H4 (cell line): Measurements from ENCODE around the gene ITPA. TPM values are rescaled to one million over a fixed set of nuclear protein-coding genes. Genes with fewer than 3 reads are reported as not detected.

Experiments
- DNase-seq: peaks from one replicate; pipeline ENCODE4 v3.0.0-alpha.2; 2015; ENCODE audit warnings: low spot score
- total RNA-seq: library from RNA; depleted of rRNA; stranded (reverse); fragments of >200 nt; shearing (Covaris generic); gene quantifications from 2 replicates; pipeline ENCODE4 v1.2.3, GENCODE V29; 2014

ITPA gene
- total RNA-seq, 1 experiment from 2014 or later, result 55.6 TPM

GRCh38 chr20:3227936-3228749, 18.8 kb downstream of the ITPA start:
- no peak for DNase-seq

DNA sequence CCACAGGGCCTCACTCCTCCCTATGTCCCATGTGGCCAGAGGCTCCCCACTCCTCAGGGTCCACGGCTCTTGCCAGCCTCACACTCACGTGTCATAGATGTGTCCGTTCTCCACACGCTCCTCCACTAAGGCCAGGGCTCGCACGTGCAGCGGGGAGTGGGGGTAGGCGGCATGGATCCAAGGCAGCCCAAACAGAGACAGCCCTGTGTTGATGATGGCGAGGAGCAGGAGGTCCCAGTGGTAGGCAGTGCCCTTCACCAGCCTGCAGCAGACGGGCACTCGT, 19.4 kb downstream of the ITPA start:
- DNase-seq, result no peak

- no peak for DNase-seq
These were observed 19.9 kb downstream of the ITPA start for GRCh38 chr20:3229158-3229557.

DNA sequence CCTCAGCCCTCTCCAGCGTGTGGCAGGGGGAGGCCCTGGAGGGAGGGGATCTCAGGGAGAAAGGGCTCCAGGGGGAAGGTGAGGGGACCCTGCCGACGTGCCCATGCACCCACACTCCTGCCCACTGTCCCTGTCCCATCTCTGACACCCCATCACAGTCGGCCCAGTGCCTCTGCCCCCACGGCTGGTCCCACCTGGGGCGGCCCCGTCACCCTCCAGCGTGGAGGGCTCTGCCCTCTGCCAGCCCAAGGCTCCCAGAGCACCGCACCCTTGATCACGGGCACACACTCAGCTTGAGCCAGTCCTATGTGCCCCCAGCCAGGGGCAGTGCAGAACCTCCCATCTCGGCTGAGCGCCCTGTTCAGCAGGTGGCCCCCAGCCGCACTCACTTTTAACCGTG, 20.5 kb downstream of the ITPA start:
- DNase-seq, result no peak

DNA sequence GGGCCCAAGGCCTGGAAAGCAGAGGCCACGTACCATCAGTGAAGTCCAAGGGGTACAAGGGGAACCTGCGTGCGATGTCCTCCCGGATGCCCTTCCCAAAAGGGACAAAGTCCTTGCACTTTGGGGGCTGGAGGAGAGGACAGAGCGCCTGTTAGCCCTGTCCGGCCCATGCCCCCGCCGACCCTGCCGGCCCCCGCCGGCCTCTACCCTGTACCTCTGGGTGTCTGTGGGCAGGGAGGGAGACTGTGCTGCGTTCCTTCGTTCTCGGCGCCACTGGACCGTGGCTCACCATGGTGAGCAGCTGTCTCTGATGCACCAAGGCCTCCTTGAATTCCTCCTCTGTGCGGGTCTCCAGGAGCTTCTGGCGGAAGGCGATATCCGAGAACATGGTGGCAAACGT, 21.8 kb downstream of the ITPA start:
- DNase-seq, result no peak

DNA sequence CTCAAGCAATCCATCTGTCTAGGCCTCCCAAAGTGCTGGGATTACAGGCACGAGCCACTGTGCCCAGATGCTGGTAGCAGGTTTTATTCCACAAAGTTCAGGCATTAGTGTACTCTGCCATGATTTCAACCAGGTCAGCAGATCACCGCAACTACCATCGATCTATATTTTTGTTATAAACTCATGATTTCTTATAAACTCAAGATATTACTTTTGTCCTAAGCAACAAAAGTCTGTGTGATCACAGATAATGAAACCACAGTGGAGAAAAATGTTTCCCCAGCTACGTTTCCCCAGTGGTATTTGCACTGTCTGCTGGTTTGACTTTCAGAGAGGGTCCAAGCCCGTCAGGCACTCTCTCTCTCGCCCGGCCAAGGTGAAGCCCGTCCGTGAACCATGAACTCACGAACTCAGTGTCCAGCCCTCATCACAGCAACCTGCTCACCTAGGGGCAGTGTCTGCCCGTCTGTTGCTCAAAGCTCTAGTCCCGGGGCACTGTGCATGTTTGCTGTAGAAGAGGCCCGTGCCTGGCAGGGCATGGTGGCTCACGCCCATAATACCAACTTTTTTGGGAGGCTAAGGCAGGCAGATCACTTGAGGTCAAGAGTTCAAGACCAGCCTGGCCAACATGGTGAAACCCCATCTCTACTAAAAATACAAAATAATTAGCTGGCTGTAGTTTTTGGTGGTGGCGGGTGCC, 22.7 kb downstream of the ITPA start:
- no peak for DNase-seq

- DNase-seq, result no peak
These were observed 24.1 kb downstream of the ITPA start for GRCh38 chr20:3233131-3233990.

DNA sequence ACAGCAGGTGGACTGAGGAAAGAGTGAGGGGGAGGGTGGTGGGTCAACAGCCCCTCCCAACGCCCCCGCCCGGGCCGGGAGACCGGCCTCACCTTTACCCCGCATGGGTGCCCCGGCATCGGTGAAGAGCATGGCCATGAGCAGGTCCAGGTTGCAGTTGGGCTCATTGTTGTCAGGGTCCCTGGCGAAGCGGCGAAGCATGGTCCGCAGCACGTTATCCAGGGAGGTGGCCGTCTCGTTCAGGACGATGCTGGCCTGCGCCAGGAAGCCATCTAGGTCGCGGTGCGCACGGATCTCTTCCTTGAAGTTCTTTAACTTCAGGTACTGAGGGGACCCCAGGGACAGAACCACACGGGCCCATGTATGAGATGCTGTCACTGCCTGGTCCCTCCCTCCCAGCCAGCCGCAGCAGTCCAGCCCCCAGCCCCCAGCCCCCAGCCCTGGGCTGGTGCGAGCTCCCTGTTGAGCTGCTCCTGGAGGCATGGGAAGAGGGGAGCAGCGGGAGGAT, 24.7 kb downstream of the ITPA start:
- DNase-seq, result no peak

DNA sequence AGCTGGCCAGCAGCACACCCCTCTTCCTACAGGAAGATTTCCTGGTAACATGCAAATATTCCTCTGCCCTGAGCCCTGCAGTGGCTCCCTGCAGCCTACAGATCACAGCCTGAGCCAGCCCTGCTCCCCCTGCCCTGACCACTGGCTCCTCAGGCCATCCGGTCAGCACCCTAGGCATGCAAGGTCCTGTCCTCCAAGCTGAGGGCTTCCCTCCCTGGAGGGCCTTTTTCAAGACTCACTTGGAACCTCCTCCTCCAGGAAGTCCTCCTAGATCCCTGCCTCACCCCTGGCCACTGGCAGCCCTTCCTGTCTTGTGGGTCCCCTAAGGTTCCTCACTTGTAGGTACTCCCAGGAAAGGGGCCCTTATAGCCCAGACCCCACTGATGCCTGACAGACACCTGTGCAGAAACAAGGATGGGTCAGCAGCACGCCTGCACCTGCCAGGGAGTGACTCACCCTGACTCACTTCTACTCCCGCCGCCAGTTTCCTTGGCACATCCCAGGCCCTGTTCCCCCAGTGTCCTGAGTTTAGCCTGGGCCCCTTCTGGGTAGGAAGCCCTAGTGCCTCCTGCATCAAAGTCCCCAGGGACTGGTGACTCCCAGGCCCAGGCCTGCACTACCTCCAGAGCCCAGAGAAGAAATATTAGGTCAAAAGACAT, 26.5 kb downstream of the ITPA start:
- no peak for DNase-seq

DNA sequence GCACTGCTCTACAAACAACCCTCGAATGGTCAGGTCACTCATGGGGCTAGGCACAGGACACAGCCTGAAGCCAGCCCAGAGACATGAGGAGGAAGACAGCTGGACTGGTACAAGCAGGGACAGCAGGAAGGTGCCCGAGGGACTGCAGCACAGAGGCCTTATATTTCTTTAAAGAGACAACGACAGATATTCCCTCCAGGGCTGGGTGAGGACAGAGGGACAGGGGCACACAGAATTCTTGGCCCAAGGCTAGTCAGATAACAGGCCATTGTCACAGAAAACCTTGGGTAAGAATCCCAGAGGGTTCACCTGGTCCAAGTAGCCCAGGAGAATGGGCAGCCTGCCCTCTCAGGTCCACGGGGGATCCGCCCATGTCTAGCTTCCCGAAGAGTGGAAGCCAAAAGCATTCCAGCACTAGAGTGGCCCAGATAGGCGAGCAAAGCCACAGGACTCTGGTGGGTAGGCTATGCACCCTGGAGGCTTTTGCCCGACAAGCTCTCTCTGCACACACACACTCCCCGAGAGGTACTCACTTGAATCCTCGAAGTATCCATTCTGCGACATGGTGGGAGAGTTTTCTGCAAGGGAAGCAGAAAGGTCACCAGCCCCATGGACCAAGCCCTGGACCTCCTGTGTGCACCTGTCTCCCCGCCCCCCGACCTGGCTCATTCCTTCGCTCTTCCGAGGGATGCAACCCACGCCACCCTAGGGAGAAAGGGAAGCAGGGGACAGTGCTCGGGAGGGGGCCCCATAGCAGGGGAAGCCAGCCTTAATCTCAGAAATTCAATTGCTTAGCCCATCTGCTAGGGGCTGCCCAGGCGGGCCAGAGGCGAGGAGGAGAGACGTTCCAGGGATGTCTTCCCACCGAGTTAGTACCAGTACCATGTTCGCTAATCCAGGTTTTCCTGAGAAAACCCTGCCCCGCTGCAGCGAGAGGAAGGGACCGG, 28.0 kb downstream of the ITPA start:
- no peak for DNase-seq

DNA sequence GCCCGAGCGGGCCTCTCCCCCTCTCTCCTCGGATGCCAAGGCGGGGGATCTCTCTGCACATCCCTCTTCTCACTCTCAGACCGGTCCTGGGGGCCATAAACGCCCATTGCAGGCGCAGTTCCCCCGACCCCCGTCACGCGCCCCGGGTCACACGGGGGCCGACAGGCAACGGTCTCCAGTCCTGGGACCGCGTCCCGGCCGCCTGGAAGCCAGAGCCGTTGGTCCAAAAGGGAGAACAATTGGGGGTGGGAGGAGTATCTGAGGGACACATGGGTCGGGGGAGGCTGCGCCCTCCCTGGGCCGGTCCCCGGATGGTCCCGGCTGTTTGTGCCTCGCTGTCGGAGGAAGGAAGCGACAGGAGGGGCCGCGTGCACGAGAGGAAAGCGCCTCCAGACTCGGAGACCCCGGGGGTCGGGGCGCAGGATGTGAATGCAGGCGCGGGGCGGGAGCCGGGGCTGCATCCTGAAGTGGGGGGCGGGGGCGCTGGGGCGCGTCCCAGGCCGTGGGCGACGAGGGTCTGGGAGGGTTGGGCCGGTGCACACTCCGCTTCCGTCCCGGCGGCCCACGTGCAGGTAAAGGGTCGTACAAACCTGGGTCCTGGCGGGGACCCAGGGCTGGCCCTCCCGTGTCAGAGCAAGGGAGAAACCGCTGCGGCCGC, 28.8 kb downstream of the ITPA start:
- DNase-seq, result no peak

DNA sequence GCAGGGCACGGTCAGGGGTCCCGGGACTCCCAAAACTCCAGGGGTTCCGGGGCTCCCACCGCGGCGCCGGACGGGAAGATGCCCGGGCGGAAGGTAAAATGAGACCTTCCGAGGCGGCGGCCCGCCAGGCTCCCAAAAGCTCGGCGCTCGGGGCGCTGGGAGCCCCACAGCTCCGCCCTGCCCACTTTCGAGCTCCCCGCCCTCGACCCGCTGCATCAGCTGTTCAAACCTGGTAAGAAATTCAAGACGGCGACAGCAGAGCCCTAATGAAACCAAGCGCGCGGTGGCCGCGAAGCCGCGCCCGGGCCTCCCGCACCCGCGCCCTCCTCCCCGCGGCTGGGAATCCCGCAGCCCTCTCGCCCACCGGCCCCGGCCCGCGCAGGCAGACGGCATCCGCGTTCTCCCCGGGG, 29.3 kb downstream of the ITPA start:
- no peak for DNase-seq

GRCh38 chr20:3239026-3239866, 29.9 kb downstream of the ITPA start, which contains the start of gene SLC4A11:
SLC4A11 (minus strand) TSS chr20:3239190; CDS start chr20:3239137, 53 bp downstream.
- DNase-seq, result no peak

DNA sequence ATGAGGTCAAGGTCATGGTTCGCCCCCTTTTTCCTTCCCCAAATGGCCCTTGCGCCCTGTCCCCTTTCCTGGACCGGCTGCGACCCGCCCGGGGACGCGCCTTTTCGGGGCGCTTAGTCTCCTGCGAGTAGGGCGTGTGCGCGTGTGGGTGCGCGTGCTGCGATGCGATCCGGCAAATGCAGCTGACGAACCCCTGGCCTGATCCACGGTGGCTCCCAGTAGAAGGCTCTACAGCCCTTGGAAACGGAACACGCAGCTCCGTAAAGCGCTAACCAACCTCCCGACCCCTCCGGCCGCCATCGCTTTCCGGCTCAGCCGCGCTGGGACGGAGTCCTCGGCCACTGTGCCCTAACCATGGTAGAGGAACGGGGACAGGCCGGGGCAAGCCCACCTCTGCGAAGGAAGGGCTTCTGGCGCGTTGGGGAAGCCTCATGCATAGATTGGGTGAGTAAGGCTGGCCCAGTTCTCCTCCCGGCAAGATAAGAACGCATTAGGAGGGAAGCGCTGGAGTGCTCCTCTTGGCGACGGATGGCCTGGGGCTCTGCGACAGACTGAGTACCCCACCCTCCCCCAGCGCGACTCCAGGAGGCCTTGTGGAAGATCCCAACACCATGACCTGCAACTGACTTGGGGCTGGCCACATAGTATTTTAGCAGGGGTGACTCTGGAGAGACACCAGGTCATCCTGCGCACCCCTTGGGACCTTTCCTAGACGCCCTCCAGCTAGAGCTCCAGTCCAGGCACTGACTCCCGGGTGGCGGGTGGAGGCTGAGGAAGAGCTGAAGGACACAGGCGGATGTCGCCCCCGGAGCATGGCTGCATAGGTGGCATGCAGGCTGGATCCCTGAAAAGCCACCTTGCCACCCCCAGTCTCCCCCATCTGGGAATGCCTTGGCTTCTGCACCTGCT, 30.8 kb downstream of the ITPA start:
- DNase-seq, result no peak

DNA sequence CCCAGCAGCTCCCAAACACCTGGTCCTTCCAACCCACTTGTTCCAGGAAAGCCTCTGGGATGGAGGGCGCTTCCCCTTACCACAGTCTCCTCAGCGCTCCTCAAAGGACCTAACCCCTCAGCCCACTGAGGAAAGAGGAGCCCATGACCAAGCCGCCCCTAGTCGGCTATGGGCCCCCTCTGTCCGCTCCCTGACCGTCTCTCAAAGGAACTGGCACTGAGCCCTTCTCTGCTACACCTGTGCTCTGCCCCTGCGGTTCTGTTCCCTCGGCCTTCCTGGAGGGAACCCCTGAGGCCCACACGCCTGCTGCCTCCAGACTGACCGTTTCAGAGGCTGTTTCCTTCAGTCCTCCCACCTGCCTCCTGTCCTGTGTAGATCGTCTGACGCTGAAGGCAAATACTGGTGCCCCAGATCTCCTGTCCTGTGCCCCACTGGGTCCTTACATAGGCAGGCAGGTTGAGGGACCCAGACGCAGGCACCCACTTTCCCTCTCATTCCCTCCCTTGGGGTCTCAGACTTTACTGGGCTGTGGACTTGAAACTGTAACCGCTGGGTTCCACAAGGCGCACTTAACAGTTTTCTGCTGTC, 31.6 kb downstream of the ITPA start:
- no peak for DNase-seq

DNA sequence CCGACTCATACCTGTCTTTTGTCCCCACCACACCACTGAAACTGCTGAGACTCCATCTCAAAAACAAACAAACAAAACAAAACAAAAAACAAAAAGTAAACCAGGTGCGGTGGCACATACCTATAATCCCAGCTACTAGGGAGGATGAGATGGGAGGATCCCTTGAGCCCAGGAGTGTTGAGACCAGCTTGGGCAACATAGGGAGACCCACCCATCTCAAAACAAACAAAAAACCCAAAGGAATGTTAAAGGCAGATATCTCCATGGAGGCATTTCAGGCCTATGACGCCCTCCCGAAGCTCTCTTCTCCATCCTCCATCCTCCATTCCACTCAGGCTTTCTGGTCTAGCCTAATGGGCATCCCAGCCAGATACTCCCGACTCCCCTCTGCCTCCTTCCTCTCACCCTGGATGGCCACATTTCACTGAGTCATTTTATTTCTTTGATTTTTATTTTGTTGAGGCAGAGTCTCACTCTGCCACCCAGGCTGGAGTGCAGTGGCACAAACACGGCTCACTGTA, 32.9 kb downstream of the ITPA start:
- no peak for DNase-seq

- no peak for DNase-seq
These were observed 34.5 kb downstream of the ITPA start for GRCh38 chr20:3243718-3244358.
